HG02884 (cell line): Measurements from ENCODE around the gene PAQR7.
"Not testable (repeated sequence)": the region's sequence is repeated elsewhere in the genome, so short reads cannot be mapped to it uniquely, and the experiment has no call there.

ENCODE experiments used
- ATAC-seq: cut with Tn5 transposase; IDR thresholded peaks from one replicate; pipeline ENCODE4 v1.9.1; 2021; ENCODE audit warnings: mild to moderate bottlenecking, moderate library complexity; ENCODE audit not compliant: unreplicated experiment

The PAQR7 gene

GRCh38 chr1:25854554-25854953, 21.0 kb downstream of the PAQR7 start:
- ATAC-seq: no peak

GRCh38 chr1:25848531-25848930, 27.0 kb downstream of the PAQR7 start:
- ATAC-seq: no peak

GRCh38 chr1:25847929-25848328, 27.6 kb downstream of the PAQR7 start:
- no peak for ATAC-seq

GRCh38 chr1:25845664-25846063, 29.8 kb downstream of the PAQR7 start:
- no peak for ATAC-seq

DNA sequence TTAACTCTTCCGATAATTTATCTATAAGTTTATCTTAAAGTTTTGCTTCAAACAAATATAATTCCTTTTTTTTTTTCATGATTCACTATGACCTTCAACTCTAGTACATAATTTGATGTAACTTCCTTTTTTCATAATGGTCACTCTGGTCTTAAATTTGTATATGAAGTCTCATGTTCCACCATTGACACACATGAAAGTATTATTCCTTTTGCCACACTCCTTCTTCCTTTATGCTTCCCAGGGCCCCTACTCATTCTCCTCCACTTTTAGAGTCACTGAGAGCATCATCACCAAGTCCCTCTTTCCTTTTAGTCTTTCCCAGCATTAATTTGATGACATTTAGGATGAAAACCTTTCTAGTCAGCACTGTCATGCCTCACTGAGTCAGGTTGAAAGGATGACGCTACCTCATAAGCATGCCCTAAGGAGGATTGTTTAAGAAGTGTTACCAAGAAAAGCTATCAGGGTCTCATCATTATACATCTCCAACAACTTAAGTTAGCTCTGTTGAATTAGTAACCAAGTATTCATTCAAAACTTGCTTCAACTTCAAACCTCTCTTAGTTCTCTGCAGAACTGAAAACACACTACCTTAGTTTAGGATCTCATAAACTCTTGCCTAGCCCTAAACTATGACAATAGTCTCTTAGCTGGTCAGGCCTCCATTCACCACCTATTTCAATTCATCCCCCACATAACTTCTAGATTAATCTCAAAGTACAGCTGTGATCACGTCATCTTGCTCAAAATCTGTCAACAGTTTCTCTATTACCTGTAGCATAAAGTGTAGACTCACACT, 30.8 kb downstream of the PAQR7 start:
- ATAC-seq: no peak

GRCh38 chr1:25843483-25843882, 32.0 kb downstream of the PAQR7 start:
- ATAC-seq: no peak

DNA sequence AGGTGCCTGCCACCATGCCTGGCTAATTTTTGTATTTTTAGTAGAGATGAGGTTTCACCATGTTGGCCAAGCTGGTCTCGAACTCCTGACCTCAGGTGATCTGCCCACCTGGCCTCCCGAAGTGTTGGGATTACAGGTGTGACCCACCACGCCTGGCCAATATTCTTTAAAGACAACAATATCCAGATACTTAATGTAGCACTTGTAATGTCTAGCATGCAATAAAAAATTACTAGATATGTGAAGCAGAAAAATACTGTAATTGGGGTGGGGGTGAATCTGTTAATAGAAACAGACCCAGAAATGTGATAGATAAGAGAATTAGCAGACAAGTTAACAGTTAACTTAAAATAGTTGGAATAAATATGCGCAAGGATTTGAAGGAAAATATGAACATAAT, 35.7 kb downstream of the PAQR7 start:
- not testable (repeated sequence) for ATAC-seq

DNA sequence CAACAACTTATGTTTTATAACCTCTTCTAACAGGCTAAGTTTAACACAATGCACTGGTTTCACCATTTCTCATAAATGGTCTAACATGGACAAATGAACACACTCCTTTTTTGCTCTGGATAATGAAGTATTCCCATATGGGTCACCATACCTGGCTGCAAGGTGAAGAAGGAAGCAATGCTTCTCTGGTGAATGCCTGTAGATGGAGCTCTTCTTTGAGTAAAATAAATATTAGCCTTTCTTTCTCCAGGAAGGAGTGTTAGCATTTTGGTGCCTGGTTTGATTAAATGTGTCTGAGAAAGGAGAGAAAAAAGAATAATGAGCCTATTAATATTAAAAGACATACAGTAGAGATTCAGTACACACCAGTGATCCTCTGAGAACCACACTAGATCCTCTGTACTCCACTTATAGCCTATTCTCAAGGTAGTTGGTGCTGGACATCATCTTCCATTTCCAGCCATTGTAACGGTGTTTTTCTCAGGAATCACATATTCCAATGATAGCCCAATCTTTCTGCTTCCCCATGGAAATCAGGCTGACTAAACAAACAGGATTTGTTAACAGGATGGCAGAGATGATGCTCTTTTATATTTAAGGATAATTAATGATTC, 38.1 kb downstream of the PAQR7 start:
- no peak for ATAC-seq

DNA sequence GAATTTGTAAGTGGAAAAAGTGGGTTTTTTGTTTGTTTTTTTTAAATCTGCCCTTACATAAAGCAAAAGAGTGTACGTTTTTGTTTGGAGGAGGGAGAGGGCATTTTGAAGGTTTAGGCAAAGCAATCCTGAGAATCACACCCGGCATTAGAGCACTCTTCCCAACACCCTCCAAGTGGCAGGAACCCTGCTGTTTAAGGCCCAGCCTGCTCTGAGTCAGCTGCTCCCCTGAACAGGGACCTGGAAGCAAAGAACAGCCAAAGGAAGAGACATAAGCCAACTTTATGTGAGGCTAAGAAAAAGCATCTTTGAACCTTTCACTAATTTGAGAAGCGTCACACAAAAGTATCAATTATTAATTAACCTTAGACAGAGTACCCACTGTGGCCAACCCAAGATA, 38.8 kb downstream of the PAQR7 start:
- no peak for ATAC-seq

GRCh38 chr1:25834894-25835293, 40.6 kb downstream of the PAQR7 start:
- no peak for ATAC-seq

DNA sequence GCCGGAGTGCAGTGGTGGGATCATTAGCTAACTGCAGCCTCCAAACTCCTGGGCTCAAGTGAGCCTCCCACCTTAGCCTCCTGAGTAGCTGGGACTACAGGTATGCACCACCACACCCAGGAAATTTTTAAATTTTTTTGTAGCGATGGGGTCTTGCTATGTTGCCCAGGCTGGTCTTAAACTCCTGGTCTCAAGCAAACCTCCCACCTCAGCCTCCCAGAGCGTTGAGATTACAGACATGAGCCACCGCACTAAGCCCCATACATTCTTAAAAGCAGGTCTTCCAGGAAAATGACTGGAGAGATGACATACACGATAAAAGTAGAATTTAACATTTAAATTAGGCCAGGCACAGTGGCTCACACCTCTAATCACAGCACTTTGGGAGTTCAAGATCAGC, 42.4 kb downstream of the PAQR7 start:
- no peak for ATAC-seq

GRCh38 chr1:25832336-25833037, 43.0 kb downstream of the PAQR7 start:
- no peak for ATAC-seq

DNA sequence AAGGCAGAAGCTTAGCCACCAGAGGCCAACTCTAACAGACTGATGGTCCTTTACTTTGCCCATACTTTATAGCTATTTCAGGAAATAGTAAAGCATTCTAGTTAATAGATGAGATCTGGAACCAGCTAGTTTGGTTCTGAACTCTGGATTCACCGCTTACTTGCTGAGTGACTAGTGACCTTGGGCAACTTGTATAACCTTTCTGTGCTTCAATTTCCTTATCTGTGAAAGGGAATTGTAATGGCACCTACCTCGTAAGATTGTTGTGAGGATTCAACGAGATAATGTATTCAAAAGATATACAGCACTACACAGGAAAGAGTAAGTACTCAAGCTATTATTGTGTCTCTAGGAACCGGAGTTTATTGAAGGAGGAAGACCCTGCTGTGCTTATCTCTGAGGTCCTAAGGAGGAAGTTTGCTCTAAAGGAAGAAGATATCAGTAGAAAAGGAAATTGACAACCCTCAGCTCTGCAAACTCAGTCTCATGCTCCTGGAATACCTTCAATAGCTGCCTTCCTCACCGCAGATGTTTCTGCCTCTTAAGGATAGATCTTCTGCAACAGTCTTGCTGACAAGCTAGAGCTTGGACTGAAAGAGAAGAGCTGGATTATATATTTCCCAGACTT, 43.8 kb downstream of the PAQR7 start:
- ATAC-seq: no peak

- ATAC-seq: no peak
Observed at GRCh38 chr1:25829046-25829445, 46.5 kb downstream of the PAQR7 start.

DNA sequence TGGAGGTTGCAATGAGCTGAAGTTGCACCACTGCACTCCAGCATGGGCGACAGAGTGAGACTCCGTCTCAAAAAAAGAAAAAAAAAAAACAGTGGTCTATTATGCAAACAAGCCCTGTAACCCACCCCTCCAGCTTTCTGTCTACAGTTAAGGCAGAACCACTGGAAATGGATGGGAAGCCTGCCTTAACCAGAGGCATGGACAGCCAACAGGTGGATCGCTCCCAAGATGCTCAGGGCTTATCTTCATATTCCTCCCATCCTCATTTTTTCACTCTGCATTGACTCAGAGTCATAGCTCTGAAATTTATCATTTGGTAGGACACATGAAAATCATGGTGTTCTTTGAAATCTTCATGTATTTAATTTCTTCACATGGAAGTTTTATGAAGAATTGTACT, 47.0 kb downstream of the PAQR7 start:
- no peak for ATAC-seq

- no peak for ATAC-seq
Observed at GRCh38 chr1:25826571-25826970, 48.9 kb downstream of the PAQR7 start.

GRCh38 chr1:25825605-25826004, 49.9 kb downstream of the PAQR7 start:
- no peak for ATAC-seq

DNA sequence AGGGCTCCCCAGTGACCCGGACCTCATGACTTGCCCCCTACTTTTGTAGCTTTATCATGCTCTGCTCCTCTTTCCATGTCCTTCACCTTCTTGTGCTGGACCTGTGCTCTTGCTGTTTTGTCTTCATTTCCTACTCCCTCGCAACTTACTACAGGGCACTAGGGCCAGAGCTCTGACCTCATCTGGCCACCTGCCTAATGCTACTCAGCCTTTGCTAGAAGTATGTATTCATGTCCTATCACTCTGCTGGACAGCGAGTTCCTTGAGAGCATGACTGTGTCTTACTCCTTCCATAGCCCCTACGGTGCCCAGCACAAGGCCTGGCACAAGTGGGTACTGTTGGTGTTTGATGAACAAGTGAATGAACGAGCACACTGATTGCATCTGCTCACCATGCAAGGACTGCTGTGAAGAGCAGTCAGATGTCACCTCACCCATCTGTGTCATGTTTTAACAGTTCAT, 53.8 kb downstream of the PAQR7 start:
- no peak for ATAC-seq

GRCh38 chr1:25821112-25821476, 54.4 kb downstream of the PAQR7 start:
- no peak for ATAC-seq

DNA sequence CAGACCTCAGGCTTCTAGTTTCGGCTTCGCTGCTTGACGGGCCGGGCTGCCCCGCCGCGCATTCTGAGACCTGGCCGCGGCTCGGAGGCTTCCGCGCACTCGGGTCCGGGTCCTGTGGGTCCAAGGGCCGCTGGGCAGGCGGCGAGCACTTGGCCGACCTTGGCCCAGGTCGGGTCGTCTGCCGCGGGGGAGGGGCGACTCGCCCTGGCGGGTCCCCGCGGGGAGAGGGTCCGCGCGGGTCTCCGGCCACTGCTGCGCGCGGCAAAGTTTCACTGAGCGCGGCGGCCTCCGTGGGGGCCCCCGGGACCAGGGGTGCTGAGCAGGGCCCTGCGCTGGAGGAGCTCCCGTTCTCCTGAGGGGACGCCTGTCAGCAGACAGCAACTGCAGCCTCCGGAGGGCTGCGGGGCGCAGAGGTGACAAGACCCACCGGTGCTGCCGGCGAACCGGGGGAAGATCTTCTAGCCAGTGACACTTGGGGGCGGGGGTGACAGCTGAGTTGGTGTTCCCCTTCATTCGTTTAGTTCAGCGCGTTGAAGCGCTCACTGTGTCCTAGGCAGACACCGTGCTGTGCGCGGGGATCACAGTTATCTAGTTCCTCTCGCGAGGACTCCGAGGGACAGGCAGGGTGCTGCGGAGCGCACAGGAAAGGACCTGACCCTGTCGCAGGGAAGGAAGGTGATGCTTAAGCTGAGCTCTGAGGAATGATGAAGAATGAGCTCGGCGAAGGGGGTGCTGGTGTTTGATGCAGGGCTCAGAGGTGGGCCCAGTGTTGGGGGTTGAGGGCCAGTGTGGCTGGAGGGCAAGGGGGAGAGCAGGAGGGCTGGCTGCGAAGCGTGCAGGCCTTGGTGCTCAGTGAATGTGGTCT, 55.0 kb downstream of the PAQR7 start:
- ATAC-seq: peak; percentile 39
